Neuron (in vitro differentiated cells): ENCODE measurements around the gene RPP40.
"Not testable (repeated sequence)": the region's sequence is repeated elsewhere in the genome, so short reads cannot be mapped to it uniquely, and the experiment has no call there.

Experiments used
- H2AFZ ChIP-seq: one replicate; pipeline ENCODE4 v1.6.1; 2013; ENCODE audit warnings: low read depth, mild to moderate bottlenecking, inconsistent platforms, low read length, moderate library complexity
- H3K27me3 ChIP-seq: one replicate; pipeline ENCODE4 v1.6.1; 2013; ENCODE audit warnings: low read length; ENCODE audit not compliant: insufficient read depth
- H3K36me3 ChIP-seq: one replicate; pipeline ENCODE4 v1.6.1; 2013; ENCODE audit warnings: low read length; ENCODE audit not compliant: insufficient read depth
- H3K4me1 ChIP-seq: one replicate; pipeline ENCODE4 v1.6.1; 2013; ENCODE audit warnings: low read length; ENCODE audit not compliant: insufficient read depth
- H3K4me3 ChIP-seq: 2 replicates; pipeline ENCODE4 v1.5.1; 2013; ENCODE audit warnings: mild to moderate bottlenecking, low read length, moderate library complexity
- H3K9me3 ChIP-seq: one replicate; pipeline ENCODE4 v1.6.1; 2013; ENCODE audit warnings: low read length

Gene RPP40, protein sequence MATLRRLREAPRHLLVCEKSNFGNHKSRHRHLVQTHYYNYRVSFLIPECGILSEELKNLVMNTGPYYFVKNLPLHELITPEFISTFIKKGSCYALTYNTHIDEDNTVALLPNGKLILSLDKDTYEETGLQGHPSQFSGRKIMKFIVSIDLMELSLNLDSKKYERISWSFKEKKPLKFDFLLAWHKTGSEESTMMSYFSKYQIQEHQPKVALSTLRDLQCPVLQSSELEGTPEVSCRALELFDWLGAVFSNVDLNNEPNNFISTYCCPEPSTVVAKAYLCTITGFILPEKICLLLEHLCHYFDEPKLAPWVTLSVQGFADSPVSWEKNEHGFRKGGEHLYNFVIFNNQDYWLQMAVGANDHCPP

GRCh38 chr6:5003604-5004372, at the start of gene RPP40:
Gene RPP40, minus strand, starts transcription at chr6:5004037. Its CDS starts 35 bp downstream, at chr6:5004002.
- Histone ChIP-seq H3K4me1 (peaks cover 3% of the 10 kb centered on the region), H2AFZ (peak within 1 kb of the TSS; percentile 63), H3K27me3 (no peaks in the 10 kb centered on the region), H3K9me3 (no peaks in the 10 kb centered on the region), H3K36me3 (peaks cover 4% of the 10 kb centered on the region), H3K4me3 (peak within 1 kb of the TSS; percentile 70)

GRCh38 chr6:5053038-5053437, 49.2 kb upstream of the RPP40 start:
- H3K4me3 ChIP-seq = no peak overlapping the region
- H2AFZ ChIP-seq = no peak overlapping the region
- peaks cover 5% of the 10 kb centered on the region for H3K9me3 ChIP-seq

GRCh38 chr6:5051394-5051793, 47.6 kb upstream of the RPP40 start:
- Histone ChIP-seq H3K9me3 (peaks cover 5% of the 10 kb centered on the region), H3K4me3 (no peak overlapping the region), H3K4me1 (no peaks in the 10 kb centered on the region), H2AFZ (no peak overlapping the region), H3K36me3 (no peaks in the 10 kb centered on the region), H3K27me3 (no peaks in the 10 kb centered on the region)

More at GRCh38 chr6:5053038-5053437, 49.2 kb upstream of the RPP40 start:
- H3K27me3 ChIP-seq = no peaks in the 10 kb centered on the region
- H3K4me1 ChIP-seq = no peaks in the 10 kb centered on the region
- no peaks in the 10 kb centered on the region for H3K36me3 ChIP-seq

DNA sequence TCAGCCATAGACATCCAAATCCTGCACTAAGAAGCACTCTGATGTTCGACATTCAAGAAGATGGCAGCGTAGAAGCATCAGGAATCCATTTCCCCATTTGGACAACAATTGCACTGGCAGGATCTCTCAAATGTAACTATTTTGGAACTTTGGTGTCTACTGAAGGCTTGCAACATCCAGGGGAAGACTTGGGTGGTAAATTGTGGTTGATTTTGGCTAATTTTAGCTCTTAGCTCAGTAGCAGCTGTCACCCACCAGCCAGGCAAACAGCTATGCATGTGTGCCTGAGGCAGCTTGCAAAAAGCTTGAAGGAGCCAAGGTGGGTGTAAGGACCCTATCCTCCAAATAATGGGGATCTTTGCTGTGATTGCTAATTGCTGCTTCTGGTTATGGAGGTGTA, 46.2 kb upstream of the RPP40 start:
- Histone ChIP-seq H3K9me3 (peaks cover 5% of the 10 kb centered on the region), H3K4me1 (no peaks in the 10 kb centered on the region), H3K4me3 (no peak overlapping the region), H3K27me3 (no peaks in the 10 kb centered on the region), H3K36me3 (no peaks in the 10 kb centered on the region), H2AFZ (no peak overlapping the region)

DNA sequence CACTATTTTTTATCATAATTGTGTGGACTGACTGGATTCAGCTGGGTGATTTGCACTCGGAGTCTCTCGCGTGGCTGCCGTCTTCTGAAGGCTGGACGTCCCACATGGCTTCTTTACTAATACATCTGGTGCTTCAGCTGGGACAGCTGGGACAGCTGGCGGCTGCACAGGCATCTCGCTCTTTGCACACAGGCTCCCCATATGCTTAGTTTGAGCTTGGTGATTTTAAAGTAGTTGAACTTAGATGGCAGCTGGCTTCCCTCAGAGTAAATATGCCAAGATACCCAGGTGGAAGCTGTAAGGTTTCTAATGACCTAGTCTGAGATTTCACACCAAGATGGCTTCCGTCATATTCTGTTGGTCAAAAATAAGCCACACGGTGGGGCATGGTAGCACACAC, 42.6 kb upstream of the RPP40 start:
- H3K27me3 ChIP-seq = no peaks in the 10 kb centered on the region
- no peaks in the 10 kb centered on the region for H3K4me1 ChIP-seq
- peaks cover 2% of the 10 kb centered on the region for H3K9me3 ChIP-seq
- H3K36me3 ChIP-seq = no peaks in the 10 kb centered on the region
- H3K4me3 ChIP-seq = no peak overlapping the region
- no peak overlapping the region for H2AFZ ChIP-seq

- Histone ChIP-seq H3K36me3 (no peaks in the 10 kb centered on the region), H3K9me3 (no peaks in the 10 kb centered on the region), H3K4me1 (no peaks in the 10 kb centered on the region), H3K27me3 (no peaks in the 10 kb centered on the region), H2AFZ (no peak overlapping the region), H3K4me3 (no peak overlapping the region)
Observed at GRCh38 chr6:5045416-5045815, 41.6 kb upstream of the RPP40 start.

DNA sequence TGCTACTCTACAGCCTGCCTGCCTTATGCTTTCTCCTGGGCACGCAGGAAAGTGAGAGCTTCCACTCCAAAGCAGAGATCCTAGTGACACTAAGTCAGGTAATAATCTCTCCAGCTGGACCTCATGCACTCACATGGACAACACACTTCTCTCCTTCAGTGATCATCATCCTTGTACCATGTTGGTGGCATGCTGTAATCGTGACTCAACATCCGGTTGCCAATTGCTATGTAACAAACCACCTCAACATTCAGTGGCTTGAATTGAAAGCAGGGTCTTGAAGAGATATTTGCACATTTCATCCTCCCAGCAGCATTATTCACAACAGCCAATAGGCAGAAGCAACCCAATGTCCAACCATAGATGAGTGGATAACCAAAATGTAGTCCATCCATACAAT, 41.0 kb upstream of the RPP40 start:
- Histone ChIP-seq H3K9me3 (no peaks in the 10 kb centered on the region), H3K36me3 (no peaks in the 10 kb centered on the region), H3K4me1 (no peaks in the 10 kb centered on the region), H2AFZ (no peak overlapping the region), H3K27me3 (no peaks in the 10 kb centered on the region), H3K4me3 (no peak overlapping the region)

DNA sequence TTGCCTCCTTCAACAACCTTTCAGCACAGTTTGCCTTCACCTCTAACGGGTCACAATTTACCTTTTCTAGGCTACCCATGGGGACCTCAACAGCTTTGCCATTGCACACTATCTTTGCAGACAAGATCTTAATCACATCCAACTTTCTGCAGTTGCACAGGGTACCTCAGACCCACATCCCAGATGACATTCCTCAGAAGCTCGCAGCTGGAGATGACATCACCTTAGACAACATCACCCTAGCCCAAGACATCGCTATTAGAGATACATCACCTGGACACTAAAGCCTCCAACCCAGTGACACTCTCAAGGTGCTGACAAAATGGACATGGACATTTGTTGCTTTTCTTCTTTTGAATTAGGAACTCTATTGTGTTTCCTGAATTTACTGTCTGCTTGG, 38.6 kb upstream of the RPP40 start:
- Histone ChIP-seq H2AFZ (no peak overlapping the region), H3K27me3 (no peaks in the 10 kb centered on the region), H3K4me1 (no peaks in the 10 kb centered on the region), H3K36me3 (no peaks in the 10 kb centered on the region), H3K4me3 (no peak overlapping the region), H3K9me3 (no peaks in the 10 kb centered on the region)

- H3K36me3 ChIP-seq = no peaks in the 10 kb centered on the region
- H3K4me3 ChIP-seq = no peak overlapping the region
- H3K9me3 ChIP-seq = no peaks in the 10 kb centered on the region
- no peak overlapping the region for H2AFZ ChIP-seq
- H3K4me1 ChIP-seq = no peaks in the 10 kb centered on the region
- no peaks in the 10 kb centered on the region for H3K27me3 ChIP-seq
Observed at GRCh38 chr6:5041955-5042354, 38.1 kb upstream of the RPP40 start.

- Histone ChIP-seq H3K36me3 (no peaks in the 10 kb centered on the region), H2AFZ (no peak overlapping the region), H3K4me3 (no peak overlapping the region), H3K9me3 (no peaks in the 10 kb centered on the region), H3K27me3 (no peaks in the 10 kb centered on the region), H3K4me1 (peaks cover 6% of the 10 kb centered on the region)
Observed at GRCh38 chr6:5036269-5036668, 32.4 kb upstream of the RPP40 start.

DNA sequence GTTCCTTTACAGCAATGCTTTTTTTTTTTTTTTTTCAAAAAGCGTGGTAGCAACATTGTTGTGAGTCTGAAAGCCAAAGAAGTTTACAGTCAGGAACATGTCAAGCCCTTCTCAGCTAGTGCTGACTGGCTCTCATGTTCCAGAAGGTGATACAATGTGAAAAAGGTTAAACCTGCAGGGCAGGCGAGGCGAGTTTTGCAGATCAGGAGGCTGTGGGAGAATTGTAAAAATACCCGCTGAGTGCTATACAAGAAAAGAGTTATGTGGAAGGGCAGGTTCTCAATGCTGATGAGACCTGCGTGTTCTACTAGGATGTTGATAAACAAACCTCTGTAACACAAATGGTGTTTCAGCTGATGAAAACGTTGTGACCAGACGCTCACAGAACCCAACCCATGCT, 30.9 kb upstream of the RPP40 start:
- Histone ChIP-seq H3K4me3 (no peak overlapping the region), H3K36me3 (no peaks in the 10 kb centered on the region), H3K4me1 (peaks cover 6% of the 10 kb centered on the region), H2AFZ (no peak overlapping the region), H3K9me3 (no peaks in the 10 kb centered on the region), H3K27me3 (no peaks in the 10 kb centered on the region)

- Histone ChIP-seq H2AFZ (no peak overlapping the region), H3K36me3 (no peaks in the 10 kb centered on the region), H3K4me1 (peaks cover 6% of the 10 kb centered on the region), H3K9me3 (no peaks in the 10 kb centered on the region), H3K27me3 (no peaks in the 10 kb centered on the region), H3K4me3 (no peak overlapping the region)
Observed at GRCh38 chr6:5034328-5034727, 30.5 kb upstream of the RPP40 start.

DNA sequence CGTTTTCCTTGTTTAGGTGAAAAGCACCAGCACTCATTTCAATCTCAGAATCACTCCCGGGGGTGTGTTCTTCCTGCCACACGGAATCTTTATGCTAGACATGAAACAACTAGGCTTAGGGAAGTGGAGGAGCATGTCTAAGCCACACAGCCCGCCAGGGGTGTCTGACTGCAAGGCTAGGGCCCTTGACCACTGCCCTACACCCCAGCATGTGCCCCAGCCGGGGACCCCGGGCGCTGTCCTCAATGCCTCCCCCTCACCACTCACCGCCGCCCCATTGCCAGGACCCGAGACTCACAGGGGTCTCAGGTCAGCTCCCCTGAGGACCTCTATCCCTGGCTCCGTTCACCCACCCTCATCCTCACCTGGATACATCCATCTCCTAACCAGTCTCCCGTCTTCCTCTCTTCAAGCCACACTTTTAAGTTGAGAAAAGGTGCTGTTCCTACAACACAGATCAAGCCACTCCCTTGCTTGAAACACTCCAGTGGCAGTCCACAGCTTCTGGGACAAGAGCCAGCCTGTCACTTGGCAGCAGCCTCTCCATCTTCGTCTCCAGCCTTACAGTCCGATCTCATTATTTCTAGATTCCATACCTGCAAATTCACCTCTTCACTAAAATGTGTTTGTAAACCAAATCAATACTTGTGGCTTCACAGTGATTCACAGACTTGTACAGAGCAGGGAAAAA, 29.5 kb upstream of the RPP40 start:
- not testable (repeated sequence) for H3K4me3 ChIP-seq, H2AFZ ChIP-seq, H3K9me3 ChIP-seq, H3K36me3 ChIP-seq, H3K27me3 ChIP-seq, H3K4me1 ChIP-seq
